GM12892 (cell line): ENCODE data around the gene PPP2R3B.

Experiments used
- DNase-seq: peaks from one replicate; pipeline ENCODE4 v3.0.0; 2011; ENCODE audit not compliant: insufficient read length
- FAIRE-seq: peaks from 2 replicates; lab custom pipeline; 2011; peaks lifted over from hg19 to GRCh38; lab: Jason Lieb, UNC
- POLR2A ChIP-seq: IDR thresholded peaks from 2 replicates; pipeline ENCODE4 v1.6.1; 2011; ENCODE audit warnings: low read depth, low read length, control low read depth
- POLR2AphosphoS5 ChIP-seq: IDR thresholded peaks from 2 replicates; pipeline ENCODE4 v1.6.1; 2011; ENCODE audit warnings: low read depth, low read length, control low read depth
- TAF1 ChIP-seq: IDR thresholded peaks from 2 replicates; pipeline ENCODE4 v1.6.1; 2011; ENCODE audit warnings: low read depth, mild to moderate bottlenecking, control low read depth, low read length, borderline replicate concordance

PPP2R3B gene

DNA sequence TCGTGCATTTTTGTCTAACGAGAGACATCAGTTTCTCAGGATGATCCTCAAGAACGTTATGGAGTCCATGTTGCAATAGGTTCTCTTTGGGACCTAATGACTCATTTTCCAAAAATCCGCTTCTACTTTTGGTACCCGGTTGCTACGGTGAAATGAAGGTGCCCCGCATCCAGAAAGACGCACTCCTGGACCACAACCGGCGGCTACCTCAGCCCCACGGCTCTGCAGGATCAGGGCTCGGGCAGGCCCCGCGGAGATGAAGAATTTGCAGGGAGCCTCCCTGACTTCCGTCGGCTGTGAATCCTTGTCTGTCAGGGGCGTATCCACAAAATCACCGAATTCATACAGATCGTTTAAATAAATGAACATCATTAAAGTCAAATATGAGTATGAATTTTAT, 83.7 kb downstream of the PPP2R3B start:
- no peak for FAIRE-seq
- no peak for DNase-seq
- TF ChIP-seq POLR2AphosphoS5: no peak
- TF ChIP-seq POLR2A: no peak
- TF ChIP-seq TAF1: no peak

DNA sequence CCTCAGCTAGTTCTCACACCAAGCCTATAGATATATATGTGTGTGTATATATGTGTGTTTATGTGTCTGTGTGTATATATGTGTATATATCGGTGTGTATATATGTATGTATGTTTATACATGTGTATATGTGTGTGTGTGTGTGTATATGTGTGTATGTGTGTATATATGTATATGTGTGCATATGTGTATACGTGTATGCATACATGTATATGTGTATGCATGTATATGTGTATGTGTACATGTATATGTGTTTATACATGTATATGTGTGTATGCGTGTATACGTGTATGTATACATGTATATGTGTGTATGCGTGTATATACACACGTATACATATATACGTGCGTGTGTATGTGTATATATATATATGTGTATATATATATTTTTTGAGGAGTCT, 86.4 kb downstream of the PPP2R3B start:
- DNase-seq (no peak), FAIRE-seq (no peak)
- no peak for TF ChIP-seq POLR2A
- no peak for TF ChIP-seq TAF1
- no peak for TF ChIP-seq POLR2AphosphoS5

DNA sequence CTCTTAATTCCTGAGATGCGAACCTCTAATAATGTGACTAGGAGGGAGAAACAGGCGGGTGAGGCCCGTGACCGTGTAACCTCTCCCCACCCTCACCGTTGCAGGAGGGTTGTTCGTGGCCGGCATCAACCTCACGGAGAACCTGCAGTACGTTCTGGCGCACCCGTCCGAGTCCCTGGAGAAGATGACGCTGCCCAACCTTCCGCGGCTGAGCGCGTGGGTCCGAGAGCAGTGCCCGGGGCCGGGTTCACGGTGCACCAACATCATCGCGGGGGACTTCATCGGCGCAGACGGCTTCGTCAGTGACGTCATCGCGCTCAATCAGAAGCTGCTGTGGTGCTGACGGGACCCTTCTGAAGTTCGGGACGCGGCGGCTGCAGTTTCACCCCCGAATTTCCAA, 87.7 kb downstream of the PPP2R3B start:
- FAIRE-seq (no peak), DNase-seq (no peak)
- TF ChIP-seq POLR2A (no peak), POLR2AphosphoS5 (no peak), TAF1 (no peak)

DNA sequence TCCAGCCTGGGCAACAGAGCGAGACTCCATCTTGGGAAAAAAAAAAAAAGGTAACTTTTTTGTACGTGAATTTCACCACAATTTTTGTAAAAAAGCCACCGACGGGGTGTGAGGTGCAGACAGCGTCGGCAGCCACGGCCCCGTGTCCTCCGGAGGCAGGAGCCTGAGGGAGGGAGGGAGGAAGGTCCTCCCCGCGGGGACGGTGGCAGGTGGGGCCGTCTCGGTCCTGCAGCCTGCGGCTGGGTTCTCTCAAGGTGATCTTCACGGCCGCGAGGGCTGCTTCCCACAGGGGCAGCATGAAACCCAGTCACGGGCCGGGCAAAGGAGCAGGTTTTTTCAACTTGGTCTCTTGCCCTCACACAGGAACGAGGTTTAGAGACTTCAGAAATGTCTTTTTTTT, 91.6 kb downstream of the PPP2R3B start:
- no peak for TF ChIP-seq POLR2AphosphoS5
- TF ChIP-seq POLR2A: no peak
- no peak for TF ChIP-seq TAF1
- FAIRE-seq: no peak
- no peak for DNase-seq

DNA sequence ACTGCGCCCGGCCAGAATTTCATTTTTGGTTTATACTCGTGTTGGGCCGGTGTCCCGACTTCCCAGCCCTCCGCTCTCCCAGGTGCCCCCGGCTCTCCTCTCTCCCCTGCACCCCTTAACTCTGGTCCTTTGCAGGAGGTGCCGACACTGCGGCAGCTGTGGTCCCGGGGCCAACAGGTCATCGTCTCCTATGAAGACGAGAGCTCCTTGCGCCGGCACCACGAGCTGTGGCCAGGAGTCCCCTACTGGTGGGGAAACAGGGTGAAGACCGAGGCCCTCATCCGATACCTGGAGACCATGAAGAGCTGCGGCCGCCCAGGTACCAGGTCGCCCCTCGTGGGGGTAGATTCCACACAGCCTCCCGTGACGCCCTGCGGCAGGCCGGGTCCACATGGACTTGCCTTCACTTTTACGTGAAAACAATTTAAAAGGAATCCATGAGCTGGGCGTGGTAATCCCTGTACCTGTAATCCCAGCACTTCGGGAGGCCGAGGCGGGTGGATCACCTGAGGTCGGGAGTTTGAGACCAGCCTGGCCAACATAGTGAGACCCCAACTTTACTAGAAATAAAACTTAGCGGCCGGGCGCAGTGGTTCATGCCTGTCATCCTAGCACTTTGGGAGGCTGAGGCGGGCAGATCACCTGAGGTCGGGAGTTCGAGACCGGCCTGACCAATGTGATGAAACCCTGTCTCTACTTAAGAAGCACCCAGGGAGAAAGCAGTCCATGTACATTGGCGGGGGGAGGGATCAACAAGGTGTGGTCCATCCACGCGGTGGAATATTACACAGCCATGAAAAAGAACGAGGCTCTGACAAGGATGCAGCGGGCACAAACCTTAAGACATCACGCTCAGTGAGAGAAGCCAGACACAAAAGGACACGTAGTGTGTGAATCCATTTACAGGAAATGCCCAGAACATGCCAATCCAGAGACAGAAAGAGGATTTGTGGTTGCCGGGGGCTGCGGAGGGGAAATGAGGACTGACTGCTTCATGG, 93.5 kb downstream of the PPP2R3B start:
- DNase-seq: no peak
- no peak for FAIRE-seq
- no peak for TF ChIP-seq TAF1
- no peak for TF ChIP-seq POLR2AphosphoS5
- TF ChIP-seq POLR2A: no peak

- TF ChIP-seq TAF1: no peak
- TF ChIP-seq POLR2AphosphoS5: no peak
- no peak for TF ChIP-seq POLR2A
- no peak for DNase-seq
- FAIRE-seq: no peak
Observed at GRCh38 chrX:291411-291901, 95.3 kb downstream of the PPP2R3B start.

GRCh38 chrX:290476-291166, 96.1 kb downstream of the PPP2R3B start:
- FAIRE-seq (no peak), DNase-seq (no peak)
- TF ChIP-seq POLR2A: no peak
- no peak for TF ChIP-seq TAF1
- no peak for TF ChIP-seq POLR2AphosphoS5

DNA sequence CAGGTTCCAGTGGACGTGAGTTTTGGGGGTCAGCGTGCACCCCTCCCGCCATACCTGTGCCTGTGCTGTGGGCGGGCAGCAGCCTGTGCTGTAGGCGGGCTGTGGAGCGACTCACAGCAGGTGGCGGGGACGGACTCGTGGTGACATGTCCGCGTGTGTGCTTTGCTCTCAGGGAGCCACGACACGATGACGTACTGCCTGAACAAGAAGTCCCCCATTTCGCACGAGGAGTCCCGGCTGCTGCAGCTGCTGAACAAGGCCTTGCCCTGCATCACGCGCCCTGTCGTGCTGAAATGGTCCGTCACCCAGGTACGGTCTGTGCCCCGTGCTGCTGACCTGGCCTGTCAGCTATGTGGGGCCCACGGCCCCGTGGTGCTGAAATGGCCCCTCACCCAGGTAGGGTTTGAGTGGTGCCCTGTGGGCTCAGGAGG, 98.1 kb downstream of the PPP2R3B start:
- FAIRE-seq: no peak

DNA sequence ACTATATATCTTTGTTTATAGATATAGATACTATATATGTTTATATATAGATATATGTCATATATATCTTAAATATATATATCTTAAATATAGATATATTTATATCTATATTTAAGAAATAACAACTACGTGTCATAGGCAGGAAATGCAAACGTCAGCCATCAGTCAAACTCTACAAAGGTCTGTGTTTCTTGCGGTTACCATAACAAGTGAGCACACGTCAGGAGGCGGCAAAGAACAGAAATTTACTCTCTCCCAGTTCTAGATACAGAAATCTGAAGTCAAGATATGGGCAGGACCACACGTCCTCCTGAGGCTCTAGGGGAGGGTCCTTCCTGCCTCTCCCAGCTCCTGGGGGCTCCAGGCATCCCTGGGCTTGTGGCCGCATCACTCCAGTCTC, 99.0 kb downstream of the PPP2R3B start:
- TF ChIP-seq TAF1 (no peak), POLR2A (no peak), POLR2AphosphoS5 (no peak)
- DNase-seq (no peak), FAIRE-seq (no peak)

More for the DNA sequence above, 98.1 kb downstream of the PPP2R3B start:
- TF ChIP-seq POLR2AphosphoS5 (no peak), POLR2A (no peak), TAF1 (no peak)
- no peak for DNase-seq

- FAIRE-seq (peak; percentile 78), DNase-seq (no peak)
- TF ChIP-seq POLR2AphosphoS5 (no peak), TAF1 (no peak), POLR2A (no peak)
Observed at GRCh38 chrX:285076-285677, 101.5 kb downstream of the PPP2R3B start.
